KMS-11 (cell line): Measurements from ENCODE around the gene POGZ.

Source experiments
- H2AFZ ChIP-seq: fragments of 200-600 bp; sonication (generic); 2 replicates; pipeline ENCODE4 v1.6.1; 2016; ENCODE audit warnings: antibody characterized with exemption, mixed run types, low read depth
- H3K27ac ChIP-seq: fragments of 200-600 bp; sonication (generic); 2 replicates; pipeline ENCODE4 v1.6.1; 2016; ENCODE audit warnings: mild to moderate bottlenecking, mixed run types
- H3K27me3 ChIP-seq: fragments of 200-600 bp; sonication (generic); 2 replicates; pipeline ENCODE4 v1.6.1; 2017; ENCODE audit warnings: mild to moderate bottlenecking, low read depth, mixed run types, moderate library complexity; ENCODE audit not compliant: insufficient read depth
- H3K36me3 ChIP-seq: fragments of 200-600 bp; sonication (generic); 2 replicates; pipeline ENCODE4 v1.6.1; 2017; ENCODE audit warnings: mild to moderate bottlenecking, mixed run types; ENCODE audit not compliant: insufficient read depth
- H3K4me1 ChIP-seq: fragments of 200-600 bp; sonication (generic); 2 replicates; pipeline ENCODE4 v1.6.1; 2016; ENCODE audit warnings: mild to moderate bottlenecking, low read depth, mixed run types; ENCODE audit not compliant: poor library complexity, severe bottlenecking
- H3K4me2 ChIP-seq: fragments of 200-600 bp; sonication (generic); 2 replicates; pipeline ENCODE4 v1.7.0; 2016; ENCODE audit warnings: mild to moderate bottlenecking, mixed run types
- H3K4me3 ChIP-seq: fragments of 200-600 bp; sonication (generic); IDR thresholded peaks from 2 replicates; pipeline ENCODE4 v1.6.1; 2017; ENCODE audit warnings: low read depth, low read length, mixed read lengths; ENCODE audit not compliant: insufficient read depth
- H3K79me2 ChIP-seq: fragments of 200-600 bp; sonication (generic); 2 replicates; pipeline ENCODE4 v1.6.1; 2016; ENCODE audit warnings: low read depth, mixed run types; ENCODE audit not compliant: insufficient read depth
- H3K9ac ChIP-seq: fragments of 200-600 bp; sonication (generic); 2 replicates; pipeline ENCODE4 v1.6.1; 2016; ENCODE audit warnings: mild to moderate bottlenecking, mixed run types
- H4K20me1 ChIP-seq: fragments of 200-600 bp; sonication (generic); 2 replicates; pipeline ENCODE4 v1.6.1; 2016; ENCODE audit warnings: mild to moderate bottlenecking, mixed run types; ENCODE audit not compliant: insufficient read depth
- TF ChIP-seq, protein P1 (sequence below): fragments of 200-600 bp; sonication (generic); conservative IDR thresholded peaks from 2 replicates; pipeline ENCODE4 v1.6.1; 2017; ENCODE audit warnings: low read depth, mild to moderate bottlenecking, antibody characterized with exemption, low read length, moderate library complexity, mixed read lengths

The POGZ gene

DNA sequence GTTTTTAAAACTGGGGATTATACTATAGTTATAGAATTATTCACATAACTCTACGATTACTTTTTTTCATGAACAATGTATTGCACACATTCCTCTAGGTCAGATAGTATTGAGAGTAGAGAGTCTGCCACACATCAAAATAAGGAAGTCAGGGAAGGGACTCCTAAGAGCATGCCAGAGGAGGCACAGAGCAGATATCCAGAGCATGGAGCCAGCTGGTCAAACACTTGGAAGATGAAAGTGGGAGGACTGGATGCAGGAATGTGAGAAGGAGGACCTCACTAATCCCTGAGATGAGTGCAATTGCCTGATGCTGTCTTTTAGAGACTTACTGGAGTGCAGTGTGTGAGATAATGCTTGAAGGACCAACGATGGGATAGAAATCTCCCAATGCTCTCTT lies 102.6 kb downstream of the POGZ start:
- Histone ChIP-seq H3K27ac (no peak overlapping the region), H3K4me1 (no peaks in the 10 kb centered on the region), H3K4me2 (no peak overlapping the region), H4K20me1 (no peaks in the 10 kb centered on the region), H3K9ac (no peak overlapping the region), H3K36me3 (no peaks in the 10 kb centered on the region), H3K4me3 (no peak overlapping the region), H2AFZ (no peak overlapping the region), H3K79me2 (no peaks in the 10 kb centered on the region), H3K27me3 (no peaks in the 10 kb centered on the region)
- TF ChIP-seq, protein P1, sequence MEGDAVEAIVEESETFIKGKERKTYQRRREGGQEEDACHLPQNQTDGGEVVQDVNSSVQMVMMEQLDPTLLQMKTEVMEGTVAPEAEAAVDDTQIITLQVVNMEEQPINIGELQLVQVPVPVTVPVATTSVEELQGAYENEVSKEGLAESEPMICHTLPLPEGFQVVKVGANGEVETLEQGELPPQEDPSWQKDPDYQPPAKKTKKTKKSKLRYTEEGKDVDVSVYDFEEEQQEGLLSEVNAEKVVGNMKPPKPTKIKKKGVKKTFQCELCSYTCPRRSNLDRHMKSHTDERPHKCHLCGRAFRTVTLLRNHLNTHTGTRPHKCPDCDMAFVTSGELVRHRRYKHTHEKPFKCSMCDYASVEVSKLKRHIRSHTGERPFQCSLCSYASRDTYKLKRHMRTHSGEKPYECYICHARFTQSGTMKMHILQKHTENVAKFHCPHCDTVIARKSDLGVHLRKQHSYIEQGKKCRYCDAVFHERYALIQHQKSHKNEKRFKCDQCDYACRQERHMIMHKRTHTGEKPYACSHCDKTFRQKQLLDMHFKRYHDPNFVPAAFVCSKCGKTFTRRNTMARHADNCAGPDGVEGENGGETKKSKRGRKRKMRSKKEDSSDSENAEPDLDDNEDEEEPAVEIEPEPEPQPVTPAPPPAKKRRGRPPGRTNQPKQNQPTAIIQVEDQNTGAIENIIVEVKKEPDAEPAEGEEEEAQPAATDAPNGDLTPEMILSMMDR, result no peak
